CD4-positive, CD25-positive, alpha-beta regulatory T cell (primary cell): Measurements from ENCODE around the gene APBA2. TPM values are rescaled to one million over a fixed set of nuclear protein-coding genes. Genes with fewer than 3 reads are reported as not detected.
A peak's percentile ranks its signal among the peaks of the same experiment; 100 is the strongest.

Source experiments
- ATAC-seq, 2 donors: fragments of 150-1000 bp; cut with Tn5 transposase; one replicate each; pipeline ENCODE4 v1.10.0; 2021; ENCODE audit warnings: low read depth in 2 of 2, moderate number of reproducible peaks in 2 of 2, moderate library complexity in 1 of 2
- DNase-seq, 3 donors: peaks; one replicate each; pipeline versions ENCODE4 v3.0.0 to v3.0.0-alpha.2; 2012 to 2022; ENCODE audit warnings: mixed read lengths in 1 of 3
- H3K27ac ChIP-seq: one replicate; pipeline ENCODE4 v1.7.0; 2013; ENCODE audit warnings: mild to moderate bottlenecking, low read length; ENCODE audit not compliant: insufficient read depth, poor library complexity, severe bottlenecking
- H3K27me3 ChIP-seq: one replicate; pipeline ENCODE4 v1.7.0; 2013; ENCODE audit warnings: low read length; ENCODE audit not compliant: control insufficient read depth, insufficient read depth
- H3K36me3 ChIP-seq: one replicate; pipeline ENCODE4 v1.7.0; 2013; ENCODE audit warnings: mild to moderate bottlenecking, low read length, moderate library complexity; ENCODE audit not compliant: control insufficient read depth, insufficient read depth
- H3K4me1 ChIP-seq: 2 replicates; pipeline ENCODE4 v1.7.0; 2013; ENCODE audit warnings: mild to moderate bottlenecking, low read length; ENCODE audit not compliant: insufficient read depth, control insufficient read depth, poor library complexity, severe bottlenecking
- H3K4me3 ChIP-seq: one replicate; pipeline ENCODE4 v1.7.0; 2013; ENCODE audit warnings: low read depth, mild to moderate bottlenecking, low read length, moderate library complexity
- H3K9me3 ChIP-seq, 2 experiments: 1 replicate in 1 of 2; 2 replicates in 1 of 2; pipeline ENCODE4 v1.7.0; 2013; ENCODE audit warnings: low read length in 2 of 2, mild to moderate bottlenecking in 1 of 2, moderate library complexity in 1 of 2; ENCODE audit not compliant: control insufficient read depth in 2 of 2
- H3K27ac Mint-ChIP-seq, 3 donors: one replicate each; pipeline ENCODE4 v1.8.0; 2020 to 2022; ENCODE audit warnings: mild to moderate bottlenecking in 3 of 3, mixed read lengths in 3 of 3, moderate library complexity in 2 of 3
- H3K27me3 Mint-ChIP-seq: one replicate; pipeline ENCODE4 v1.8.0; 2022; ENCODE audit warnings: mild to moderate bottlenecking, mixed read lengths
- H3K36me3 Mint-ChIP-seq: one replicate; pipeline ENCODE4 v1.8.0; 2020; ENCODE audit warnings: mixed read lengths
- H3K4me1 Mint-ChIP-seq, 4 donors: one replicate each; pipeline ENCODE4 v1.8.0; 2020 to 2022; ENCODE audit warnings: mixed read lengths in 4 of 4, mild to moderate bottlenecking in 1 of 4
- H3K4me3 Mint-ChIP-seq, 4 donors: one replicate each; pipeline ENCODE4 v1.8.0; 2020 to 2022; ENCODE audit warnings: mild to moderate bottlenecking in 4 of 4, mixed read lengths in 4 of 4, moderate library complexity in 3 of 4
- H3K9me3 Mint-ChIP-seq, 7 donors: one replicate each; pipeline ENCODE4 v1.8.0; 2020 to 2022; ENCODE audit warnings: mixed read lengths in 7 of 7, mild to moderate bottlenecking in 3 of 7, moderate library complexity in 2 of 7
- polyA plus RNA-seq, 4 donors: library from polyadenylated mRNA; unstranded; fragments of 300-500 nt; fragmentation: Illumina TruSeq; gene quantifications; one replicate each; pipeline ENCODE4 v1.2.3, GENCODE V29; 2021
- total RNA-seq: library from RNA; stranded (reverse); gene quantifications from one replicate; pipeline ENCODE4 v1.2.3, GENCODE V29; 2022

APBA2 gene
- total and polyA plus RNA-seq, 5 donors from 2014 or later = 8.6 to 24.2 (median 13.9) TPM

- Histone ChIP-seq H3K27me3 (no peaks in the 10 kb centered on the region), H3K27ac (no peak overlapping the region), H3K4me3 (no peak overlapping the region), H3K36me3 (no peaks in the 10 kb centered on the region), H3K9me3 (no peaks in the 10 kb centered on the region), H3K4me1 (no peaks in the 10 kb centered on the region)
- H3K36me3 Mint-ChIP-seq = no peaks in the 10 kb centered on the region
- no peak for ATAC-seq
- H3K27me3 Mint-ChIP-seq = no peaks in the 10 kb centered on the region
- H3K4me1 Mint-ChIP-seq = peaks cover 0 to 77% (median 15%) of the 10 kb centered on the region in 4 donors
- H3K4me3 Mint-ChIP-seq = peak overlapping the region in 1 of 4 donors; percentile 28
- peaks cover 0 to 2% (median 0%) of the 10 kb centered on the region in 7 donors for H3K9me3 Mint-ChIP-seq
- DNase-seq = no peak
- peak overlapping the region in 2 of 3 donors; percentile 2 to 42 for H3K27ac Mint-ChIP-seq
Measured at GRCh38 chr15:28900041-28900891, 14.5 kb downstream of the APBA2 start.

GRCh38 chr15:28900892-28901586 is 15.3 kb downstream of the APBA2 start:
- H3K9me3 Mint-ChIP-seq = peaks cover 0 to 2% (median 0%) of the 10 kb centered on the region in 7 donors
- H3K9me3 ChIP-seq = no peaks in the 10 kb centered on the region
- H3K27me3 Mint-ChIP-seq = no peaks in the 10 kb centered on the region
- H3K4me3 Mint-ChIP-seq = no peak overlapping the region
- no peaks in the 10 kb centered on the region for H3K36me3 Mint-ChIP-seq
- DNase-seq (no peak), ATAC-seq (no peak)
- H3K4me3 ChIP-seq = no peak overlapping the region
- no peak overlapping the region for H3K27ac ChIP-seq
- H3K4me1 ChIP-seq = no peaks in the 10 kb centered on the region
- no peaks in the 10 kb centered on the region for H3K27me3 ChIP-seq
- H3K4me1 Mint-ChIP-seq = peaks cover 0 to 80% (median 14%) of the 10 kb centered on the region in 4 donors
- peak overlapping the region in 1 of 3 donors; percentile 42 for H3K27ac Mint-ChIP-seq
- no peaks in the 10 kb centered on the region for H3K36me3 ChIP-seq

GRCh38 chr15:28901587-28901980 is 15.8 kb downstream of the APBA2 start:
- no peak for ATAC-seq
- Histone ChIP-seq H3K27ac (no peak overlapping the region), H3K9me3 (no peaks in the 10 kb centered on the region), H3K4me3 (no peak overlapping the region), H3K27me3 (no peaks in the 10 kb centered on the region), H3K36me3 (no peaks in the 10 kb centered on the region), H3K4me1 (no peaks in the 10 kb centered on the region)
- H3K36me3 Mint-ChIP-seq = no peaks in the 10 kb centered on the region
- no peak overlapping the region for H3K4me3 Mint-ChIP-seq
- no peak for DNase-seq
- H3K27me3 Mint-ChIP-seq = no peaks in the 10 kb centered on the region
- peaks cover 2 to 84% (median 14%) of the 10 kb centered on the region in 4 donors for H3K4me1 Mint-ChIP-seq
- no peak overlapping the region for H3K27ac Mint-ChIP-seq
- peaks cover 0 to 2% (median 0%) of the 10 kb centered on the region in 7 donors for H3K9me3 Mint-ChIP-seq

GRCh38 chr15:28901987-28902745 is 16.4 kb downstream of the APBA2 start:
- Mint-ChIP-seq H3K36me3 (no peaks in the 10 kb centered on the region), H3K27ac (peak overlapping the region in 1 of 3 donors; percentile 79), H3K27me3 (no peaks in the 10 kb centered on the region), H3K9me3 (no peaks in the 10 kb centered on the region), H3K4me1 (peaks cover 5 to 84% (median 15%) of the 10 kb centered on the region in 4 donors), H3K4me3 (no peak overlapping the region)
- Histone ChIP-seq H3K27ac (no peak overlapping the region), H3K4me1 (no peaks in the 10 kb centered on the region), H3K36me3 (no peaks in the 10 kb centered on the region), H3K9me3 (no peaks in the 10 kb centered on the region), H3K27me3 (no peaks in the 10 kb centered on the region), H3K4me3 (no peak overlapping the region)
- ATAC-seq (no peak), DNase-seq (no peak)

GRCh38 chr15:28902856-28903255 is 17.1 kb downstream of the APBA2 start:
- no peaks in the 10 kb centered on the region for H3K36me3 Mint-ChIP-seq
- H3K27me3 Mint-ChIP-seq = no peaks in the 10 kb centered on the region
- no peaks in the 10 kb centered on the region for H3K9me3 Mint-ChIP-seq
- Histone ChIP-seq H3K27me3 (no peaks in the 10 kb centered on the region), H3K27ac (no peak overlapping the region), H3K9me3 (no peaks in the 10 kb centered on the region), H3K4me3 (no peak overlapping the region), H3K4me1 (no peaks in the 10 kb centered on the region), H3K36me3 (no peaks in the 10 kb centered on the region)
- ATAC-seq (no peak), DNase-seq (no peak)
- peaks cover 5 to 82% (median 13%) of the 10 kb centered on the region in 4 donors for H3K4me1 Mint-ChIP-seq
- H3K27ac Mint-ChIP-seq = peak overlapping the region in 1 of 3 donors; percentile 79
- H3K4me3 Mint-ChIP-seq = no peak overlapping the region

- Mint-ChIP-seq H3K4me1 (peaks cover 3 to 78% (median 12%) of the 10 kb centered on the region in 4 donors), H3K27ac (no peak overlapping the region), H3K4me3 (no peak overlapping the region), H3K9me3 (no peaks in the 10 kb centered on the region), H3K36me3 (no peaks in the 10 kb centered on the region), H3K27me3 (no peaks in the 10 kb centered on the region)
- ATAC-seq = no peak
- H3K4me3 ChIP-seq = no peak overlapping the region
- H3K9me3 ChIP-seq = no peaks in the 10 kb centered on the region
- no peaks in the 10 kb centered on the region for H3K27me3 ChIP-seq
- H3K4me1 ChIP-seq = no peaks in the 10 kb centered on the region
- no peak for DNase-seq
- H3K27ac ChIP-seq = no peak overlapping the region
- H3K36me3 ChIP-seq = no peaks in the 10 kb centered on the region
Measured at GRCh38 chr15:28903555-28903954, 17.8 kb downstream of the APBA2 start.

- ATAC-seq (no peak), DNase-seq (no peak)
- Histone ChIP-seq H3K9me3 (no peaks in the 10 kb centered on the region), H3K4me1 (no peaks in the 10 kb centered on the region), H3K27me3 (no peaks in the 10 kb centered on the region), H3K4me3 (no peak overlapping the region), H3K27ac (no peak overlapping the region), H3K36me3 (no peaks in the 10 kb centered on the region)
- Mint-ChIP-seq H3K27me3 (no peaks in the 10 kb centered on the region), H3K4me1 (peaks cover 0 to 77% (median 12%) of the 10 kb centered on the region in 4 donors), H3K4me3 (peak overlapping the region in 1 of 4 donors; percentile 57), H3K27ac (peak overlapping the region in 2 of 3 donors; percentile 56 to 90), H3K36me3 (no peaks in the 10 kb centered on the region), H3K9me3 (no peaks in the 10 kb centered on the region)
Measured at GRCh38 chr15:28904003-28904402, 18.2 kb downstream of the APBA2 start.
